ENCODE measurements around the gene ZFX.
"Not testable (repeated sequence)": the region's sequence is repeated elsewhere in the genome, so short reads cannot be mapped to it uniquely, and the experiment has no call there.

Gene ZFX

GRCh38 chrX:24137192-24137591, 12.3 kb upstream of the ZFX start:
- H3K27ac ChIP-seq (ENCODE audit: low read depth in 2 of 2, low read length in 2 of 2): no peak overlapping the region
- H3K9me3 ChIP-seq (ENCODE audit: control insufficient read depth in 2 of 2, low read length in 2 of 2): no peaks in the 10 kb centered on the region
- no peak overlapping the region for H3K4me3 ChIP-seq (ENCODE audit: low read length in 2 of 2)
- H3K27me3 ChIP-seq (ENCODE audit: control insufficient read depth in 2 of 2, insufficient read depth in 2 of 2, low read length in 2 of 2): peaks cover 5 to 12% of the 10 kb centered on the region in 2 donors
- H3K4me1 ChIP-seq (ENCODE audit: control insufficient read depth in 2 of 2, insufficient read depth in 2 of 2, low read length in 2 of 2): no peaks in the 10 kb centered on the region
- no peaks in the 10 kb centered on the region for H3K36me3 ChIP-seq (ENCODE audit: control insufficient read depth in 2 of 2, insufficient read depth in 2 of 2, low read length in 2 of 2)
- H3K9ac ChIP-seq (ENCODE audit: low read depth in 1 of 2, low read length in 2 of 2): no peak overlapping the region

- H3K9ac ChIP-seq (ENCODE audit: low read depth in 1 of 2, low read length in 2 of 2); H3K9me3 ChIP-seq (ENCODE audit: control insufficient read depth in 2 of 2, low read length in 2 of 2); H3K27ac ChIP-seq (ENCODE audit: low read depth in 2 of 2, low read length in 2 of 2); H3K36me3 ChIP-seq (ENCODE audit: control insufficient read depth in 2 of 2, insufficient read depth in 2 of 2, low read length in 2 of 2); H3K4me3 ChIP-seq (ENCODE audit: low read length in 2 of 2); H3K27me3 ChIP-seq (ENCODE audit: control insufficient read depth in 2 of 2, insufficient read depth in 2 of 2, low read length in 2 of 2): not testable (repeated sequence)
- H3K4me1 ChIP-seq (ENCODE audit: control insufficient read depth in 2 of 2, insufficient read depth in 2 of 2, low read length in 2 of 2): peaks cover 7 to 11% of the 10 kb centered on the region in 2 donors
Measured at GRCh38 chrX:24143982-24144381, 5.5 kb upstream of the ZFX start.

- Histone ChIP-seq H3K9me3 (ENCODE audit: control insufficient read depth in 2 of 2, low read length in 2 of 2) (no peaks in the 10 kb centered on the region), H3K4me1 (ENCODE audit: control insufficient read depth in 2 of 2, insufficient read depth in 2 of 2, low read length in 2 of 2) (peaks cover 7 to 11% of the 10 kb centered on the region in 2 donors), H3K27ac (ENCODE audit: low read depth in 2 of 2, low read length in 2 of 2) (no peak overlapping the region), H3K4me3 (ENCODE audit: low read length in 2 of 2) (no peak overlapping the region), H3K27me3 (ENCODE audit: control insufficient read depth in 2 of 2, insufficient read depth in 2 of 2, low read length in 2 of 2) (no peaks in the 10 kb centered on the region), H3K36me3 (ENCODE audit: control insufficient read depth in 2 of 2, insufficient read depth in 2 of 2, low read length in 2 of 2) (no peaks in the 10 kb centered on the region), H3K9ac (ENCODE audit: low read depth in 1 of 2, low read length in 2 of 2) (no peak overlapping the region)
Measured at GRCh38 chrX:24144528-24144927, 5.0 kb upstream of the ZFX start.

GRCh38 chrX:24145303-24146186, 4.0 kb upstream of the ZFX start:
- no peaks in the 10 kb centered on the region for H3K9me3 ChIP-seq (ENCODE audit: control insufficient read depth in 2 of 2, low read length in 2 of 2)
- no peak overlapping the region for H3K4me3 ChIP-seq (ENCODE audit: low read length in 2 of 2)
- H3K27ac ChIP-seq (ENCODE audit: low read depth in 2 of 2, low read length in 2 of 2): no peak overlapping the region
- H3K36me3 ChIP-seq (ENCODE audit: control insufficient read depth in 2 of 2, insufficient read depth in 2 of 2, low read length in 2 of 2): no peaks in the 10 kb centered on the region
- H3K9ac ChIP-seq (ENCODE audit: low read depth in 1 of 2, low read length in 2 of 2): no peak overlapping the region
- H3K27me3 ChIP-seq (ENCODE audit: control insufficient read depth in 2 of 2, insufficient read depth in 2 of 2, low read length in 2 of 2): no peaks in the 10 kb centered on the region
- H3K4me1 ChIP-seq (ENCODE audit: control insufficient read depth in 2 of 2, insufficient read depth in 2 of 2, low read length in 2 of 2): peaks cover 7 to 11% of the 10 kb centered on the region in 2 donors

- Histone ChIP-seq H3K9ac (ENCODE audit: low read depth in 1 of 2, low read length in 2 of 2) (peak overlapping the region; percentile 3 to 42), H3K4me3 (ENCODE audit: low read length in 2 of 2) (peak overlapping the region in 1 of 2 donors; percentile 29), H3K27ac (ENCODE audit: low read depth in 2 of 2, low read length in 2 of 2) (peak overlapping the region in 1 of 2 donors; percentile 6)
Measured at GRCh38 chrX:24146283-24146949, 3.1 kb upstream of the ZFX start.

GRCh38 chrX:24147165-24147564, 2.4 kb upstream of the ZFX start:
- H3K4me3 ChIP-seq (ENCODE audit: low read length in 2 of 2): no peak overlapping the region

More at GRCh38 chrX:24146283-24146949, 3.1 kb upstream of the ZFX start:
- Histone ChIP-seq H3K27me3 (ENCODE audit: control insufficient read depth in 2 of 2, insufficient read depth in 2 of 2, low read length in 2 of 2) (no peaks in the 10 kb centered on the region), H3K9me3 (ENCODE audit: control insufficient read depth in 2 of 2, low read length in 2 of 2) (no peaks in the 10 kb centered on the region), H3K4me1 (ENCODE audit: control insufficient read depth in 2 of 2, insufficient read depth in 2 of 2, low read length in 2 of 2) (peaks cover 11 to 16% of the 10 kb centered on the region in 2 donors), H3K36me3 (ENCODE audit: control insufficient read depth in 2 of 2, insufficient read depth in 2 of 2, low read length in 2 of 2) (no peaks in the 10 kb centered on the region)

GRCh38 chrX:24148121-24148520, 1.4 kb upstream of the ZFX start:
- H3K4me3 ChIP-seq (ENCODE audit: low read length in 2 of 2): peak overlapping the region; percentile 82 to 92
- peak overlapping the region; percentile 68 to 83 for H3K9ac ChIP-seq (ENCODE audit: low read depth in 1 of 2, low read length in 2 of 2)

More at GRCh38 chrX:24147165-24147564, 2.4 kb upstream of the ZFX start:
- H3K9ac ChIP-seq (ENCODE audit: low read depth in 1 of 2, low read length in 2 of 2): no peak overlapping the region
- H3K27ac ChIP-seq (ENCODE audit: low read depth in 2 of 2, low read length in 2 of 2): no peak overlapping the region
- peaks cover 13 to 19% of the 10 kb centered on the region in 2 donors for H3K4me1 ChIP-seq (ENCODE audit: control insufficient read depth in 2 of 2, insufficient read depth in 2 of 2, low read length in 2 of 2)
- H3K27me3 ChIP-seq (ENCODE audit: control insufficient read depth in 2 of 2, insufficient read depth in 2 of 2, low read length in 2 of 2): no peaks in the 10 kb centered on the region
- no peaks in the 10 kb centered on the region for H3K36me3 ChIP-seq (ENCODE audit: control insufficient read depth in 2 of 2, insufficient read depth in 2 of 2, low read length in 2 of 2)
- H3K9me3 ChIP-seq (ENCODE audit: control insufficient read depth in 2 of 2, low read length in 2 of 2): no peaks in the 10 kb centered on the region

GRCh38 chrX:24148535-24149350, 786 bp upstream of the ZFX start:
- peaks cover 20 to 32% of the 10 kb centered on the region in 2 donors for H3K4me1 ChIP-seq (ENCODE audit: control insufficient read depth in 2 of 2, insufficient read depth in 2 of 2, low read length in 2 of 2)

More at GRCh38 chrX:24148121-24148520, 1.4 kb upstream of the ZFX start:
- H3K9me3 ChIP-seq (ENCODE audit: control insufficient read depth in 2 of 2, low read length in 2 of 2): no peaks in the 10 kb centered on the region
- peak overlapping the region; percentile 94 to 97 for H3K27ac ChIP-seq (ENCODE audit: low read depth in 2 of 2, low read length in 2 of 2)
- no peaks in the 10 kb centered on the region for H3K27me3 ChIP-seq (ENCODE audit: control insufficient read depth in 2 of 2, insufficient read depth in 2 of 2, low read length in 2 of 2)
- peaks cover 0 to 2% of the 10 kb centered on the region in 2 donors for H3K36me3 ChIP-seq (ENCODE audit: control insufficient read depth in 2 of 2, insufficient read depth in 2 of 2, low read length in 2 of 2)
- peaks cover 14 to 25% of the 10 kb centered on the region in 2 donors for H3K4me1 ChIP-seq (ENCODE audit: control insufficient read depth in 2 of 2, insufficient read depth in 2 of 2, low read length in 2 of 2)

GRCh38 chrX:24150051-24150790, 692 bp downstream of the ZFX start:
- H3K4me1 ChIP-seq (ENCODE audit: control insufficient read depth in 2 of 2, insufficient read depth in 2 of 2, low read length in 2 of 2): peaks cover 22 to 33% of the 10 kb centered on the region in 2 donors

More at GRCh38 chrX:24148535-24149350, 786 bp upstream of the ZFX start:
- Histone ChIP-seq H3K4me3 (ENCODE audit: low read length in 2 of 2) (peak overlapping the region; percentile 82 to 92), H3K9ac (ENCODE audit: low read depth in 1 of 2, low read length in 2 of 2) (peak overlapping the region; percentile 68 to 83), H3K9me3 (ENCODE audit: control insufficient read depth in 2 of 2, low read length in 2 of 2) (no peaks in the 10 kb centered on the region), H3K27me3 (ENCODE audit: control insufficient read depth in 2 of 2, insufficient read depth in 2 of 2, low read length in 2 of 2) (no peaks in the 10 kb centered on the region), H3K27ac (ENCODE audit: low read depth in 2 of 2, low read length in 2 of 2) (peak overlapping the region; percentile 94 to 97), H3K36me3 (ENCODE audit: control insufficient read depth in 2 of 2, insufficient read depth in 2 of 2, low read length in 2 of 2) (peaks cover 0 to 4% of the 10 kb centered on the region in 2 donors)

More at GRCh38 chrX:24150051-24150790, 692 bp downstream of the ZFX start:
- Histone ChIP-seq H3K36me3 (ENCODE audit: control insufficient read depth in 2 of 2, insufficient read depth in 2 of 2, low read length in 2 of 2) (peaks cover 0 to 4% of the 10 kb centered on the region in 2 donors), H3K27me3 (ENCODE audit: control insufficient read depth in 2 of 2, insufficient read depth in 2 of 2, low read length in 2 of 2) (no peaks in the 10 kb centered on the region), H3K9ac (ENCODE audit: low read depth in 1 of 2, low read length in 2 of 2) (peak overlapping the region; percentile 83 to 84), H3K9me3 (ENCODE audit: control insufficient read depth in 2 of 2, low read length in 2 of 2) (no peaks in the 10 kb centered on the region), H3K27ac (ENCODE audit: low read depth in 2 of 2, low read length in 2 of 2) (peak overlapping the region; percentile 94 to 97), H3K4me3 (ENCODE audit: low read length in 2 of 2) (peak overlapping the region; percentile 82 to 92)

Measured in mucosa of rectum (tissue), 2 donors.